Activated T-helper 1 cell treated with anti-CD3 and anti-CD28 coated beads, Interleukin-2, amount 50 U/mL, for 16 hours (primary cell): ENCODE data around the gene SLC6A11.

Source experiments
- DNase-seq, 2 donors: peaks; one replicate each; pipeline ENCODE4 v3.0.0-alpha.2; 2020; ENCODE audit warnings: low read depth in 1 of 2, low spot score in 1 of 2

The SLC6A11 gene

DNA sequence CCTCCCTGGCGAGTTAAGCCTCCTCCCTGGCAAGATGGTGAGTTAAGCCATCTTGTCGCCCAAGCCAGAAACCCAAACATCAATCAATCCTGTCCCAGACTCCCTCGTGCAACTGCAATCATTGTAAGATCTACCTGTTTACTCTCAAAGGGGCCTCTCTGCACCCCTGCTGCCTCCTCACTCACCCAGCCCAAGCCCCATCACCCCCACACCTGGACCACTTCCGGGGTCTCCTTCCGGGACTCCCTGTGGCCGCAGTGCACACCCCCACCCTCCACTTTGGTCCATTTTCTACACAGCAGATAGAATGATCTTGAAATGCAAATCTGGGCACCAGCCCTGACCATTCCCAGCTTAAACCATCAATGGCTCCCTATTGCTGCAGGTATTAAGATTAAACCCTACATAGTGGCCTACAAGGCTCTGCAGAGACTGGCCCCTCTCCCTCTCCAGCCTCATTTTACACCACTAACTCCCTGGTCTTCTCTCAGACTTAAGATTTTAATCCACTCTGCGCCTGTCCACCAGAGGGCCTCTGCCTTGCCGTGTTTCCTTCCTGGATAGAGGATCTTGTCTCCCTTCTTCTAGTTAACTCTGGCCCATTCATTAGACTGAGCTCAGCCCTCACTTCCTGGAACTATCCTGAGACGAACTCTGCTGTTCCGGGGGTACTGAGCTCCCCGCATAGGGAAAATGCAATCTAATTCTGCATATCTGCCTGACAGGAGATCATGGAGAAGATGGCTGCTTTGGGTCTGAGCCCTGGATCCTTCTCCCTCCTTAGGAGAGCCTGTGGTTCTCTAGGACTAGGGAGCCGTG is 134.7 kb downstream of the SLC6A11 start:
- DNase-seq: no peak

DNA sequence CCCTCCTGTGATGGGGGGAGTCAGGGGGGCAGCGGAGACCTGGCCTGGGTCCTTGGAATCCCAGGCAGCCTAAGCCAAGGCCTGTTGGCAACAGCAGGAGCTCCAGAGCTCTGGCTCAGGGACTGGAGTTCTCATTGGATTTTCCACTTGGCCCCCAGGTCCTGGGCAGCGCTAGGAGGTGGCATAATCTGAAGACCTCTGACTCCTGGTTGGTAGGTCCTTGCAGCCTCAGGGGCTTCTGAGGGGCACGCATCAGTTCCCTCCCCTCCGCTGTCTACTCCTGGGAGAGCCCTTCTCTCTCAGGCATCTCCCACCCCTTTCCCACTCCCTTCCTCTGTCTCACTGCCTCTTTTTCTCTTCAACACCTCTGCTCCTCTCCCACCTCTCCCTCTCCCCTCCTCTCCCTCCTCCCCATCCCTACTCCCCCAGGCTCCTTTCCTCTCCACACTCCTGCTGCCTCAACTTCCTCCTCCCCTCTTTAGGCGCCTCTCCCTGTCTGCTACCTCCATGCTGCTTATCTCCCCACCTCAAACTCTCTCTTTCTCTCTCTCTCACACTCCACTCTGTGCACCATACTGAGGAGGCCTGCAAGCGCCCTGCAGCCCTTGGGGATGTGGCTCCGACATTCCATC is 135.4 kb downstream of the SLC6A11 start:
- DNase-seq: no peak

DNA sequence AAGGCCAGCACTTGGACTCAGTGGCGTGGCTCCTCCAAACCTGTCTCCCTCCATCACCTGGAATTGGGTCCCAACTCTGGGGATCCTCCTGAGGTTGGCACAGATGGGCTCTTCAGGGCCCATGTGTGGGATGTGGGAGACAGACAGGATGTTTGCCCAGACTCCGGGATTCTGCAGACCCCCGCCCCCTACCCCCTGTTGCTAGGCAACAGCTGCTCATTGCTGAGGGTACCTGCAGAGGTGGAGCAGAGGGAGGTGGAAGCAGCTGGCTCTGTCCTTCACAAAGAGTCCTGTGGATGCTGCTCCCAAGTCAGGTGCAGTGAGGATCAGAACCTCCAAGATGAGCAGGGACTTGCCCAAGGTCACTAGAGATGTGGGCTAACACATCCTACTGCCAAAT is 136.5 kb downstream of the SLC6A11 start:
- no peak for DNase-seq

DNA sequence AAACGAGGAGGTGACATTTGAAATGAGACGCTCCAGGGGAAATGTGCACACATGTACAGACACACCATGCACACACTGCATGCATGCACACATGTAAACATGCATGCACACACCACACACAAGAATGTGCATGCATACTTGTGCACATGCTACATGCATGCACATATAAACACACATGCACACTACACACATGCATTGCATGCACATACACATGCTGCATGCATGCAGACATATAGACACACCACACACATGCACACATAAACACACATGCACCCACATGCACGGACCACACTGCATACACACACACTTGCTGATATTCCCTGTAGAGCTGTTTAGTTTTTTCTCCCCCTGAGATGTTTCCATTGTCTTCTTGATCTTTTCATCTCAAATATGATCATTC is 138.7 kb downstream of the SLC6A11 start:
- DNase-seq: no peak

DNA sequence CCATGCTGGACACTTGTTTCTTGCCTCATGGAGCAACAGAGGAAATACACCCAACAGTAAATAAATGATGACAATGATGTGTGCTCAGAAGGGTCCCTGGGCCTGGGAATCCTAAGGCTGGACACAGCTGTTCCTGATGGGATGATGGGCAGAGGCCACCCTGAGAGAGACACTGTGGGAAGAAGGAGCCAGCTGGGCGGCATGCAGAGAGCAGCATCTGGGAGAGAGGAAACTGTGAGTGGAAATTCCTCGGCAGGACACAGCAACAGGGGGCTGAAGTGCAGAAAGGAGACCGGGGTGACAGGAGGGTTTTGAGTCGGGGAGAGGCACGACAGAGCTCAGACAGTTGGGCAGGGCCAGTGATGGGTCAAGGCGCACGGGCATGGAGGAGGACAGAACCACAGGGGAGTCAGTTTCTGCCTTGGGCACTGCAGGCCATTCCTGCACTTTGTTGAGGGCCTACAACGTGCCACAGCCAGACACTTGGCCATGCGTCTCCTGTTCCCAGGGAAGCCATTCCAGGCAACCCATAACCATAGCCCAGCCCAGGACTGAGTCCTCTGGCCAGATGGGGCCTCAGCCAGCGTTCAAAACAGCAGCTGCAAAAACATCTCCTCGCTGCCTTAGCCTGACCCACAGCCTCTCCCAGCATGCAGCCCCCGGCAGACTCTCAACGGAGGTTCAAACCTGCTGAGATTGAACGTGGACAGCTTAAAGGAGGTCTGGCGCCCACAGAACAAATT is 139.9 kb downstream of the SLC6A11 start:
- DNase-seq: no peak

DNA sequence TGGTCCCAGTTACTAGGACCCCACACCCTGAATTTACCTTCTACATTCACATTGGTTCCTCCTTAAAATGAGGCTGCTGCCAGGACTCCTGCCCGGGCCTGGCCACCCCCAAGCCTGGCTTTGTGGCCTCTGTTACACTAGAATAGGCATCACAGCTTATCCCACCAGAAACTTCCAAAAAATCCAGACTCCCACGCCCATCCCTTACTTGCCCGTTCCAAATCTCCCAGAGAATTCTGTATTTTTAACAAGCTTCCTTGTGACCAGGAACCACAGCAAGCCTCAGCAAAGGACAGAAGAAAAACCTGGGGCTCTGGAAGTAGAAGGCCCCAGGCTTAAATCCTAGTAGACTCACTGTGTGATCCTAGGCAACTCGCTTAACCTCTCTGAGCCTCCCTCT is 140.5 kb downstream of the SLC6A11 start:
- no peak for DNase-seq

DNA sequence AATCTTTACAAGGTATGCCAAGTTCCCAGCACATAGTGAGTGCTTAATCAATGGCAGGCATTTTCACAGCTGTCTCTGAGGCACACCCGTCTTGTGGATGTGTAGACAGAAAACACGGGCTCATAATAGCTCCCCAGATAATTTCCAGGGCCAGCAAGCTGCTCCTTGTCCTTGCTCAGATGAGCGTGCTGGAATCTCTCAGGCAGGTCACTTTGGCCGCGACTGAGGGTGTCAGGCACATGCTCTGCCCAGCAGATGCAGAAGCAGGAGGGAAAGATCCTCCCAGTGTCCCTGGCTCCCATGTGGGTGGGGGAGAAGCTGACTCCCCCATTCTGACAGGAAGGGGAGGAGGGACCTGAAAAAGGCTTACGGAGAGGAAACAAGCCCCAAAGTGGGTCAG is 141.0 kb downstream of the SLC6A11 start:
- DNase-seq: no peak

DNA sequence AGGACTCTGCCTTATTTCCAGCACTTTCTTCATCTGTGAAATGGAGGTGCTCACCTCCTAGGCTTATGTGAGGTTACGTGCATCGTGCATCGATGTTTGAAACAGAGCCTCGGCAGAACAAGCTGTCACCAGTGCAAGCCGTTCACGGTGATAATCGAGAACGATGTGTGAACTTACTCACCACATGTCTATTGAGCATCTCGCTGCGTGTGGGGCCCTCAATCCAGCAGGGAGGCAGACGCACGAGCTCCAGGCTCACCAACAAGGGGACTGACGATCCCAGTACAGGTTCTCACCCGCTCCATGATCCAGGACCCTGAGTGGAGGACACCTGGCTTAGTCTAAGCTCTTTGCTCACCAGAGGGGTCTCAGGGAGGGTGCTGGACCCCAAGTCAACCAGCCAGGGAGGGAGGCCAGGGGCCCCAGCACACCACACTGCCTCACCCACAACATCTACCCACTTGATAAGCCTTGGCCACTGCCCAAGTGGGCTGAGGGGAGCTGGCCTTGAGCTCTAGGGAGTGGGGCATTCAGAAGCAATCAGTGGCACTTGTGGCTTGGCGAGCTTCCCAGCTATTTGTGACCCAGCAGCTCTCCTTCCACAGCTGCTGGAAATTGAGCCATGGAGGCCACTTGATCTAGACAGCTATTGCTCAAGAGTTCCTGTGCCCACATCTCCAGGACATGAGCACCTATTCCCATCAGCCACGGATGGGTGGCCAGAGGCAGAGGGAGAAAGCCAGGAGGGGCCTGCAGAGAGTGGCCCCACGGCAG is 142.1 kb downstream of the SLC6A11 start:
- DNase-seq: no peak

DNA sequence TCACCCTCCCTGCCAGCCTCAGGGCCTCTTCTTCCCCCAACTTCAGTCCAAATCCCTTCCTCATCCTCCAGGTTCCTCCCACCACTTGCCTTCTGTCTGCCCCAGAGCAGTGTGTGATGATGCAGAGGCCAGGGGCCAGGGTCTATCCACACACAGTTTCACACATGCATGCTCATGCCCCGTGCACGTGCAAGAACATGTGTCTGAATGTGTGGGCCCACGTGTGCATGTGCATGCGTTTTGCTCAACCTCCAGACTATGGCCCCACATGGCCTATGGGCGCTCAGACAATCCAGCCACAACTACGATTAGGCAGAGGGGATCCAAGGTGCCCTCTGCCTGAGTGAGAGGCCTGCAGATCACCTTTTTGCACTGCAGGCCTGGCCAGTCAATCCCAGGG is 144.2 kb downstream of the SLC6A11 start:
- no peak for DNase-seq

DNA sequence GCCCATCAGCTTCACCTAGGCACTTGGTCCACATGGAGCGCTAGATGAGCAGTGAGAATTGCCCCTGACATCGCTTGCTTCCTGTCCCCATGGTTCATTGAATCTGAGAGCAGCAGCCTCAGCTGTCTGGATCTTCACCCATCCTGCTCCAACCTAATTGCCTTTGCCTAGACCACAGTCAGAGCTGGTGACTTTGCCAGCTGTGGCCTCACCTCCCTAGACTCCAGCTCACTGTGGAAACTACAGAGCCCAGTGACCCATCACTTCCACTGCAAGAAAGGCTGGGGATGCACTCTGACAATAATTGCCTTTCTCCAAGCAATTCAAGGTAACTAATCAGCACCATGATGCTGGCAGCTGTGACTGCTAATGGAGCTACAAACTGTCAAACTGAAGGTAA is 145.9 kb downstream of the SLC6A11 start:
- no peak for DNase-seq

DNA sequence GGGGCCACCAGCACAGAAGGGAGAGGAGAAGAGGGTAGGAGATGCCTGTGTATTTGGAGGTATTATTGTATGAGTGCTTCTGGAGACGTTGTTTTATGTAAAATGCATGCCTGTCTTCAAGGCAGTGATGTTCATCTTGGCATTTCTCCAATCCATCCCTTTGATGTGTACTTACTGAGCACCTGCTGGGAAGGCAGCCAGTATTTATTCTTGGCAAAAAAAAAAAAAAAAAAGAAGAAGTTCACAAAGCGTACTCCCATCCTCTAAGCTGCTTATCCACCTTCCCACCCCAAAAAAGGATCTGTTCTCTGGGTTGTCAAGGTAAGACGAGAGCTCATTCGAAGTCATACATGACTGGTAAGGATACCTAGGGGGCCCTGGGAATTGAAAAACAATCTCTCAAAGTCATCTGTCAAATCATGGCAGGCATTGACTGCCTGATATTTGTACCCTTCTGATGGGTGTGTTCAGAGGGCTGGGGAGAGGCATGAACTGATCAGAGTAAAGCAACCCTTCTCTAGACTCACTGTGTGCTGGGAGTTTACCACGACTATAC is 146.5 kb downstream of the SLC6A11 start:
- DNase-seq: no peak

DNA sequence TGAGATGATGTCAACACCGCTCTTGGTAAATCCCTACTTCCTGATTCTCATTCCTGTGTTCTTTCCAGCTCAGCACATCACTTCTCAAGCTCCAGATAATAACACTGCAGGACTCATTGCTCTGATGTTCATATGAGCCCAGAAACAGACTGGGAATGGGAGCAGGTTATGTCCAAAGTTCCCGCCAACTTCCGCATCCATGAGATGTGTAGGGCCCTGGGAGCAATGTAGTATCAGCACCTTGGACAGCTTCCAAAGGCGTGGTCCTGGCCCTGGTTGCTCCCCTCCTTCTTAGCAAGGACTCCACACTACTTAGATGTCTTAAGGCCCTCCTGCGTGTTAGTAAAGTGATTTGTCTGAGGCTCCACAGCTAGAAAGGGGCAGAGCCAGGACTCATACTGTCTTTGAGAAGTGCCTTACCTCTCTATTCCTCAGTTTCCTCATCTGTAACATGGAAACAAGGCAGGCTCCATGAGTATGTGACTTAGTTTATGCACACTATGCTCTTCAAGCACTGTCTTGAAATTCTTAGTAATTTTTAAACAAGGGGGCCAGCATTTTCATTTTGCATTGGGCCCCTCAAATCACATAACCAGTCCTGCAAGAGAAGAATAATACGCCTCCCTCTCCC is 148.6 kb downstream of the SLC6A11 start:
- DNase-seq: no peak

DNA sequence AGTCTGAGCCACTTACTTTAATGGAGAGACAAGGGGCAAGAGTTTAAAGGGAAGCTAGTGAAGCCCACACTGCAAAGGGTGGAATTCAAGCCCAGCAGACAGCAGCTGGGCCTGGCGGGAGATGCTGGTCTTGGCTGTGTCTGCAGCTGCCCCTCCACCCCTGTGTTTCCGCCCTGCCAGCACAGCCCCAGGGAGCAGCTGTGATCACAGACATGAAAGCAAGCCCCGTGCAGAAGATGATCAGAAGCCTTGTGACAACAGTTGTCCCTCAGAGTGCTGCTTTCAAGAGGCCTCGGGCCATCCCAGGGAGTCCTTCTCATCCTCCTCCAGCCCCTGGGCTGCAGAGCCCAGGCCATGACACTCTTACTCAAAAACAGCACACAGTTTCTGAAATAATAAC is 152.4 kb downstream of the SLC6A11 start:
- no peak for DNase-seq

DNA sequence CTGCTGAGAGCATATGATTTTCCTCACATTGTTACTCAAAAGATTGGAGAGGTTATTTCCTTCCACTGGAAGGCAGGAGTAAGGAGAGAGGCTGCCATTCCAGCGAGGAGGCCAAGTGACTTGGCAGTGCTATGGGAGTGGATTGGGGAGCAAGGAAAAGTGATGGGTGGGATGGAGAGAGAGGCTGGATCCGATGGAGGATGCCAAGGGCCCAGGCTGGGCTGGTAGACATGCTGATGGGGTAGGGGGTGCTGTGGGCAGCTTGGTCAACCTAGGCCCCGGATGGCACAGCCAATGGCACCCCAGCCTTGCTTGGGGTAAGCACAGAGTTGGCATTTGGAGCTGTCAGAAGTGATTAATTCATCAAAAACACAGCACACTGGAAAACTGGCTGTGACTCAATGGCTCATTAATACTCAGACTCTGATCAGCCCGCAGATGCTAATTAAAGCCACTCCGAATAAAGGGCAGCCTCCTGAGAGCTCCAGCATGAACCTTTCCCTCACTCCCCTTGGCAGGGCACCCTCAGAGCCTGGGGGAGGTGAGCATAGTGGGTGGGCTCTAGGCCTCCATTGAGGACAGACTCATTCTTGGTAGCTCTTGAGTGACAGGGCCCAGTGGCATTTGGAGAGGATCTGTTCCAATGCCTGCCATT is 154.4 kb downstream of the SLC6A11 start:
- no peak for DNase-seq

DNA sequence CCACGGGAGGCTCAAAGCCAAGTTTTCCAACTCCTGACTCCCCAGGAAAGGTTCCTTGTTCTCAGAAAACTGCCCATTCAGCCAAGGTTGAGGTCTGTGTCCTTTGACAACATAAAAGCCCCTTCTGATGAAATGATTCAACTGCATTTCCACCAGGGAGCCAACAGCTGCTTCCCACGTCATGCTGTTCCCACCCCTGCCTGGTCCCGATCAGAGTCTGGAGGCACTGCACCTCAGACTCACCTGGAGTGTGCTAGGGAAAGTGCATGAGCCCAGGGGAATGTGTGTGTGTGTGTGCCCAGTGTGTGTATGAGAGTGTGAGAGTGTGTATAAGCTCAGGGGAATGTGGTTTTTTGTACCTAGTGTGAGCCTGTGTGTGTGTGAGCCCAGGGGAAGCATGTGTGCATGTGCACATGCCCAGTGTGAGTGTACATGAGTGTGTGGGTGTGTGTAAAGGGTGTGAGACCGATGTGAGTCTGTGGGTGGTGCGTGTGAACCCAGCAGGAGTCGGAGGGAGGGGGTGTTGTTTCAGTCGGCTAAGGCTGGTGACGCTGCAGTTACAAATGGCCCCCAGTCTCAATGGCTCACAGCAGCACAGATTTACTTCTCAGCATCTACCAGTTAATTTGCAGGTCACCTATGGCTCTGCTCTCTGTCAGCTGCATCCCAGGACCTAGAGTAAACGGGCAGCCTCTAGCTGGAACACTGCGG is 156.2 kb downstream of the SLC6A11 start:
- no peak for DNase-seq

DNA sequence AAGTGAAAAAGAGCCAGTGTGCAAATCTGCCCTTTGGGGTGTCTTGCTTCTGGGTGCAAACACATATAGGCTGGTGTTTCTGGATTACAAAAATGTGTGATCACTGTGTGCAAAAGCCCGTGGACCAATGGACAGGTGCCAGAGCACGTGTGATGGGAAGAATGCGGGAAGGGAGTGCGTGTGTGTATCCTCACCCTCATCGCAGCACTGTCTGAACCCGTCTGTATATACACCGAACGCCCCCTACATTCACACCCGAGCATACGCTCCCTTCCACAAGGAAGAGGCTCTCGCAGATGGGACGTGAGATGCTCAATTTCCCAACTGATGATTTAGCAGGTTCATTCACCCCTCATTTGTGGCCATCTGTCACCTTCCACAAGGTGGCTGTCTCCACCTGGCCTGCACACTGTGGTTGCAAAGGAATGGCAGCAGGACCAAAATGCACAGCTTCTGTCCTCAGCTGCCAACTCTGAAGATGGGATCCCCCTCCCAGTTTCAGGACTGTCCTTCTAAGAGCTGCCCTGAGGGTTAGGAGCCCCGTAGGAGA is 157.1 kb downstream of the SLC6A11 start:
- no peak for DNase-seq

DNA sequence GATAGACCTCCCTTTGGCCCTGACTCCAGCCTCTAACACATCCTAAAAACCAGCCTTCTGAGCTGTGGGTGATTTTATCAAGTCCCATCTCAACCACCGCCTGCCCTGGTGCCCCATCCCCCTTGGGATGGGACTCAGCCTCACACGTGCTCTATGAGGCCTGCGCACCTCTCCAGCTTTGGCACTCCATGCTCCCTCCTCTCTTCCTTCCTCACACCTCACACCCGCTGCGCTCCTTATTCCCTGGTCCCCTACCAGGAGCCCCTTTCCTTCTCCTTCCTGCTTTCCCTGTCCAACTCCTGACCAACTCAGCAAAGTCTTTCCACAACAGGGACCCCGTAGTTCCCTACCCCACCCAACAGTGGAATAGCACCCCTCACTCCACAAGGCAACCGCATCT is 158.1 kb downstream of the SLC6A11 start:
- DNase-seq: no peak

DNA sequence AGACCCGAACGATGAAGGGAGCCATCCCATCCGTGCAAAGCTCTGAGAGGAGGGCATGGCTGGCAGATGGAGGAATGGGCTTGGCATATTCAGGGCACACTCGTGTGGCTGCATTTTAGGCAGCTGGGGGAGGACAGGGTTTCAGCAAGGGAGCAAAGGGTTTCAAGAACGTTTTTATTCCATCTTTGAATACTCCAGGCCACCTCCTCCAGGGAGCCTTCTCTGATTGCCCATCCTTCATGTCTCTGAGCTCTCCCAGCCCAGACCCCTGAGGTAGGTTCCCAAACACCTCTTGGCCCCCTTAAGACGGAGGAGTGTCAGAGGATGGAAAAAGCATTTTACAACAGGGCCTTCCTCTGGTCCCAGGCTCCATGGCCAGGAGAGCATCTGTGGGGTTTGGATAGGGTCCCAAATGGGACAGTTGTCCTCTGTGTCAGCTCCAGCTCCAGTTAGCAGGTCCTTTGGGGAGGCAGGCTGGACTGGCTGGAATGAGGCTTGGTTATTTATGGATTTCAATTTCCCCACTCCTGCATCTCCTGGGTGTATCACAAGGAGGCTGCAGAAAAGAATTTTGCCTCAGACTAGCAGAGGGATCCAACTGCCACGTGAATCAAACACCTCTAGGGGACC is 158.8 kb downstream of the SLC6A11 start:
- no peak for DNase-seq
